KG1 (cell line): ENCODE results near the gene PARVB.

ENCODE experiments used
- DNase-seq: peaks from one replicate; lab custom pipeline; 2025; lab: John Stamatoyannopoulos, UW

The PARVB gene

GRCh38 chr22:44136112-44136511 is 112.0 kb downstream of the PARVB start:
- DNase-seq, result no peak

GRCh38 chr22:44136786-44137185 is 112.7 kb downstream of the PARVB start:
- DNase-seq, result no peak

- no peak for DNase-seq
These were observed 113.3 kb downstream of the PARVB start for GRCh38 chr22:44137415-44137814.

- DNase-seq, result no peak
These were observed 115.7 kb downstream of the PARVB start for GRCh38 chr22:44139773-44140172.

GRCh38 chr22:44142421-44143104 is 118.5 kb downstream of the PARVB start:
- DNase-seq, result no peak

GRCh38 chr22:44143105-44143474 is 119.0 kb downstream of the PARVB start:
- DNase-seq, result no peak

GRCh38 chr22:44143579-44143978 is 119.5 kb downstream of the PARVB start:
- DNase-seq, result no peak

- DNase-seq, result no peak
These were observed 120.0 kb downstream of the PARVB start for GRCh38 chr22:44144046-44144569.

- no peak for DNase-seq
These were observed 121.4 kb downstream of the PARVB start for GRCh38 chr22:44145544-44145943.

- DNase-seq, result no peak
These were observed 122.2 kb downstream of the PARVB start for GRCh38 chr22:44146088-44146861.

GRCh38 chr22:44147008-44147645 is 123.0 kb downstream of the PARVB start:
- DNase-seq, result no peak

GRCh38 chr22:44147821-44148574 is 123.9 kb downstream of the PARVB start:
- DNase-seq, result no peak

GRCh38 chr22:44151676-44152075 is 127.6 kb downstream of the PARVB start:
- no peak for DNase-seq

- DNase-seq, result no peak
These were observed 129.6 kb downstream of the PARVB start for GRCh38 chr22:44153710-44154109.

GRCh38 chr22:44154436-44154942 is 130.4 kb downstream of the PARVB start:
- no peak for DNase-seq

- no peak for DNase-seq
These were observed 131.0 kb downstream of the PARVB start for GRCh38 chr22:44155115-44155514.

GRCh38 chr22:44157916-44158618 is 134.0 kb downstream of the PARVB start:
- no peak for DNase-seq

- DNase-seq, result no peak
These were observed 134.7 kb downstream of the PARVB start for GRCh38 chr22:44158816-44159215.

GRCh38 chr22:44159221-44159620 is 135.1 kb downstream of the PARVB start:
- no peak for DNase-seq

GRCh38 chr22:44159811-44160210 is 135.7 kb downstream of the PARVB start:
- no peak for DNase-seq

- DNase-seq, result no peak
These were observed 136.3 kb downstream of the PARVB start for GRCh38 chr22:44160421-44160820.
